HEK293 (cell line): ENCODE data around the gene PSMB9.

Source experiments
- CTCF ChIA-PET: fragments of 350-600 bp; formaldehyde crosslinking; extraction: SDS; loops from one replicate; lab custom pipeline; 2021; ENCODE audit warnings: antibody characterized with exemption; lab: Yijun Ruan, JAX
- POLR2A ChIA-PET: fragments of 300-600 bp; formaldehyde crosslinking; extraction: SDS; loops from one replicate; lab custom pipeline; 2020; ENCODE audit warnings: antibody characterized with exemption, inconsistent platforms; lab: Yijun Ruan, JAX
- H3K27ac ChIP-seq: fragments of 200-500 bp; sonication (Bioruptor generic); 2 replicates; pipeline ENCODE4 v1.5.1; 2014; ENCODE audit warnings: low read depth, low read length, control low read depth, inconsistent platforms; ENCODE audit errors: extremely low read depth
- H3K36me3 ChIP-seq, 2 experiments: fragments of 200-500 bp in 1 of 2; sonication (Bioruptor generic) in 1 of 2; 1 replicate in 1 of 2; 2 replicates in 1 of 2; pipeline ENCODE4 v1.5.1; 2014 to 2017; ENCODE audit warnings: inconsistent platforms in 2 of 2, low read length in 2 of 2; ENCODE audit not compliant: control insufficient read depth in 2 of 2, insufficient read depth in 1 of 2
- H3K4me1 ChIP-seq: fragments of 200-500 bp; sonication (Bioruptor generic); 2 replicates; pipeline ENCODE4 v1.5.1; 2014; ENCODE audit warnings: mild to moderate bottlenecking, low read length, inconsistent platforms; ENCODE audit not compliant: control insufficient read depth, insufficient read depth
- H3K4me3 ChIP-seq: 2 replicates; pipeline ENCODE4 v1.5.1; 2011; ENCODE audit warnings: low read depth, mild to moderate bottlenecking, control low read depth, low read length, moderate library complexity
- H3K9me3 ChIP-seq: fragments of 200-500 bp; sonication (Bioruptor generic); 2 replicates; pipeline ENCODE4 v1.5.1; 2014; ENCODE audit warnings: low read depth, low read length, inconsistent platforms; ENCODE audit not compliant: control insufficient read depth, insufficient read depth
- KLF7 ChIP-seq: fragments of 450-650 bp; formaldehyde crosslinking; IDR thresholded peaks from 2 replicates; pipeline ENCODE4 v1.5.1; 2016; ENCODE audit warnings: missing biosample characterization, missing genetic modification characterization, borderline replicate concordance
- PRDM10 ChIP-seq: fragments of 450-650 bp; formaldehyde crosslinking; IDR thresholded peaks from 2 replicates; pipeline ENCODE4 v1.5.1; 2016; ENCODE audit warnings: missing biosample characterization, missing genetic modification characterization
- REST ChIP-seq: fragments of 450-650 bp; formaldehyde crosslinking; IDR thresholded peaks from 2 replicates; pipeline ENCODE4 v1.5.1; 2016; ENCODE audit warnings: missing biosample characterization, missing genetic modification characterization
- ZBTB48 ChIP-seq: fragments of 450-650 bp; formaldehyde crosslinking; IDR thresholded peaks from 2 replicates; pipeline ENCODE4 v1.5.1; 2016; ENCODE audit warnings: missing biosample characterization, missing genetic modification characterization
- ZNF174 ChIP-seq: fragments of 450-650 bp; formaldehyde crosslinking; IDR thresholded peaks from 2 replicates; pipeline ENCODE4 v1.5.0; 2017; ENCODE audit warnings: missing biosample characterization, mild to moderate bottlenecking, missing genetic modification characterization
- ZNF239 ChIP-seq: fragments of 450-650 bp; formaldehyde crosslinking; IDR thresholded peaks from 2 replicates; pipeline ENCODE4 v1.5.1; 2016; ENCODE audit warnings: missing biosample characterization, missing genetic modification characterization
- ZNF510 ChIP-seq: fragments of 450-650 bp; formaldehyde crosslinking; IDR thresholded peaks from 2 replicates; pipeline ENCODE4 v1.5.1; 2018; ENCODE audit warnings: mild to moderate bottlenecking, missing genetic modification characterization, missing biosample characterization; ENCODE audit not compliant: insufficient replicate concordance
- ZNF791 ChIP-seq: fragments of 450-650 bp; formaldehyde crosslinking; IDR thresholded peaks from 2 replicates; pipeline ENCODE4 v1.5.1; 2016; ENCODE audit warnings: missing biosample characterization, missing genetic modification characterization

PSMB9 gene

GRCh38 chr6:32865724-32866443 is 11.9 kb downstream of the PSMB9 start:
- no peak for TF ChIP-seq ZNF239
- no peak for TF ChIP-seq REST (tag by site-specific recombination)
- no peak for TF ChIP-seq KLF7 (tag by site-specific recombination)
- TF ChIP-seq, all 188 proteins: peak for 0
- H3K4me1 ChIP-seq = 0 out of 2 replicates have a peak, but pooled peaks cover 3% of the 10 kb centered on the region
- CTCF ChIA-PET = interaction anchor here (0.6 to 10.5 kb wide), 5 partner anchors 26 to 1804 kb away, joined by 3 to 355 read pairs (median 58); partner anchors contain the start of gene TAP2

GRCh38 chr6:32867022-32867477 is 13.1 kb downstream of the PSMB9 start:
- CTCF ChIA-PET = interaction anchor here (0.6 to 10.5 kb wide), 29 partner anchors 10 to 1570 kb away, joined by 3 to 355 read pairs (median 14); partner anchors contain the start of genes PSMB8, PSMB9, TAP1 and TAP2
- POLR2A ChIA-PET = interaction anchor here (0.7 to 3.0 kb wide), 2 partner anchors 29 to 105 kb away, joined by 6 to 12 read pairs; partner anchors contain the start of gene TAP2
- Histone ChIP-seq H3K36me3 (no peaks in the 10 kb centered on the region), H3K4me3 (no peak overlapping the region), H3K4me1 (0 out of 2 replicates have a peak, but pooled peaks cover 3% of the 10 kb centered on the region), H3K9me3 (no peaks in the 10 kb centered on the region), H3K27ac (no peak overlapping the region)
- TF ChIP-seq PRDM10 (tag by site-specific recombination) = peak; percentile 66; the same call in 1 of the 2 replicates
- TF ChIP-seq ZNF791 (tag by site-specific recombination) = no peak

More at GRCh38 chr6:32865724-32866443, 11.9 kb downstream of the PSMB9 start:
- Histone ChIP-seq H3K36me3 (no peaks in the 10 kb centered on the region), H3K4me3 (no peak overlapping the region), H3K27ac (no peak overlapping the region), H3K9me3 (no peaks in the 10 kb centered on the region)
- POLR2A ChIA-PET = no interaction called here

DNA sequence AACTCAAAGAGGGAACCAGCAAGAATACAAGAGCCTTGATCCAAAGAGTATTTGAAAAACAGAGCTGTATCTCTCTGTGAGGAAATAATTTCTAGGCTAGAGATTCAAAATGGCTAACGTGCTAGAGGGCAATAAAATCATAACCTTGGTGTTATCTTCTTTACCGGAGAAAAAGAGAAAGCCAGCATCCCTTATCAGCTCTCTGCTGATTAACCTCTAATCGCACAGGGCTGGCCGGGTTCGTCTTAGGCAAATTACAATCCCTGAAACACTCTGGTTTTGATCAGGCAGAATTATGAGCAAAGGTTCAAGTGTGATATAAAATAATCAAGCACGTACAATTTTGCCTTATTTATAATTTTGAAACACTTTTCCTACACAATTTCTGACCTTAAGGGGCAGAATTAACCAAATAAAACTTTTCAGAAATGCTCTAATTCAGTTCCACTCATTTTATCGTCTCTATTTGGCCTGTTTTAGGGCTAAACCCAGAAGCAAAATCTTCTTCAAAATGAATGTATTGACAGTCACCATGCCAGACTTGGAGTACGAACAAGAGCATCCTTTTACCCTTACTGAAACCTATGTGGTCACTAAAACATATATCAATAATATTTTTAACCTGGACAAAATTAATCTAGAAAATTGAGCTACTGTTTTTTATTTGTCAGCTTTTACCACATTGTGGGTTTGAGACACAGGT is 13.7 kb downstream of the PSMB9 start:
- Histone ChIP-seq H3K4me3 (no peak overlapping the region), H3K9me3 (no peaks in the 10 kb centered on the region), H3K4me1 (0 out of 2 replicates have a peak, but pooled peaks cover 3% of the 10 kb centered on the region), H3K27ac (no peak overlapping the region), H3K36me3 (no peaks in the 10 kb centered on the region)
- TF ChIP-seq ZBTB48 (tag by site-specific recombination) (no peak), ZNF174 (tag by site-specific recombination) (peak; percentile 33; the same call in 1 of the 2 replicates), ZNF510 (tag by site-specific recombination) (peak; percentile 27)
- CTCF ChIA-PET = interaction anchor here (0.6 to 10.5 kb wide), 84 partner anchors 10 to 1570 kb away, joined by 3 to 355 read pairs (median 4); partner anchors contain the start of genes HLA-DMA, HLA-DMB, HLA-DQA2 and PSMB8
- POLR2A ChIA-PET = interaction anchor here (0.6 to 3.0 kb wide), 7 partner anchors 10 to 745 kb away, joined by 3 to 21 read pairs (median 6); partner anchors contain the start of genes PSMB9, TAP1 and TAP2
